Astrocyte of the spinal cord (primary cell): Measurements from ENCODE around the gene TMEM192.

ENCODE experiments used
- DNase-seq: peaks from one replicate; pipeline ENCODE4 v3.0.0; 2011; ENCODE audit warnings: low read depth, low spot score
- H3K4me3 ChIP-seq: 2 replicates; pipeline ENCODE4 v1.5.1; 2011; ENCODE audit warnings: low read depth, mild to moderate bottlenecking, low read length, moderate library complexity
- CTCF ChIP-seq: IDR thresholded peaks from 2 replicates; pipeline ENCODE4 v1.5.1; 2012; ENCODE audit warnings: low read depth, mild to moderate bottlenecking, low read length, inconsistent platforms
- in situ Hi-C: cut with HindIII; loops from 2 replicates; pipeline ENCODE4 v1.10.0; 2017; ENCODE audit warnings: low sequenced_read_pairs

TMEM192 gene

GRCh38 chr4:165112368-165113121, at the start of gene TMEM192:
TMEM192 (minus strand) TSS chr4:165112860; CDS start chr4:165112773, 87 bp downstream.
- peak; percentile 94 for DNase-seq
- TF ChIP-seq CTCF, result peak; percentile 30
- peak within 1 kb of the TSS; percentile 72 for H3K4me3 ChIP-seq
- in situ Hi-C loops, result no loop called here

- in situ Hi-C loops, result no loop called here
- H3K4me3 ChIP-seq, result no peak overlapping the region
- DNase-seq, result no peak
- TF ChIP-seq CTCF, result no peak
Observed at GRCh38 chr4:165158762-165159161, 46.1 kb upstream of the TMEM192 start.

- no peak for DNase-seq
- H3K4me3 ChIP-seq, result no peak overlapping the region
- no peak for TF ChIP-seq CTCF
- in situ Hi-C loops, result no loop called here
Observed at GRCh38 chr4:165156906-165157305, 44.2 kb upstream of the TMEM192 start.

GRCh38 chr4:165154482-165154881, 41.8 kb upstream of the TMEM192 start:
- in situ Hi-C loops, result no loop called here
- no peak for DNase-seq
- TF ChIP-seq CTCF, result no peak
- H3K4me3 ChIP-seq, result no peak overlapping the region

- no peak for DNase-seq
- no peak for TF ChIP-seq CTCF
Observed at GRCh38 chr4:165152527-165152926, 39.9 kb upstream of the TMEM192 start.

GRCh38 chr4:165151734-165152133, 39.1 kb upstream of the TMEM192 start:
- DNase-seq, result peak; percentile 20
- H3K4me3 ChIP-seq, result no peak overlapping the region
- TF ChIP-seq CTCF, result no peak
- in situ Hi-C loops, result no loop called here

More at GRCh38 chr4:165152527-165152926, 39.9 kb upstream of the TMEM192 start:
- H3K4me3 ChIP-seq, result no peak overlapping the region
- in situ Hi-C loops, result no loop called here

GRCh38 chr4:165150545-165150944, 37.9 kb upstream of the TMEM192 start:
- in situ Hi-C loops, result no loop called here
- no peak overlapping the region for H3K4me3 ChIP-seq
- DNase-seq, result no peak
- no peak for TF ChIP-seq CTCF
